Erythroblast (primary cell): ENCODE measurements around the gene RYR2.

Experiments
- GATA1 ChIP-seq: IDR thresholded peaks from 2 replicates; pipeline ENCODE4 v1.6.1; 2011; ENCODE audit warnings: low read depth, mild to moderate bottlenecking, control low read depth, low read length, moderate library complexity
- POLR2A ChIP-seq: IDR thresholded peaks from 2 replicates; pipeline ENCODE4 v1.6.1; 2011; ENCODE audit warnings: mild to moderate bottlenecking, low read length

- no peak for TF ChIP-seq POLR2A
- TF ChIP-seq GATA1: no peak
These were observed 837.2 kb downstream of the RYR2 start for GRCh38 chr1:237879195-237879594.
